Karpas-422 (cell line): Measurements from ENCODE around the gene AVEN. TPM values are rescaled to one million over a fixed set of nuclear protein-coding genes. Genes with fewer than 3 reads are reported as not detected.
"Not testable (repeated sequence)": the region's sequence is repeated elsewhere in the genome, so short reads cannot be mapped to it uniquely, and the experiment has no call there.

Experiments
- DNase-seq: peaks from one replicate; pipeline ENCODE4 v3.0.0-alpha.2; 2015
- H2AFZ ChIP-seq: fragments of 200-600 bp; sonication (generic); 2 replicates; pipeline ENCODE4 v1.6.1; 2014; ENCODE audit warnings: antibody characterized with exemption, low read length, mixed read lengths
- H3K27ac ChIP-seq: fragments of 200-600 bp; sonication (generic); 2 replicates; pipeline ENCODE4 v1.5.1; 2014; ENCODE audit warnings: mild to moderate bottlenecking, low read length, moderate library complexity
- H3K27me3 ChIP-seq: fragments of 200-600 bp; sonication (generic); 2 replicates; pipeline ENCODE4 v1.6.1; 2014; ENCODE audit warnings: low read length, mixed read lengths
- H3K36me3 ChIP-seq: fragments of 200-600 bp; sonication (generic); 2 replicates; pipeline ENCODE4 v1.6.1; 2014; ENCODE audit warnings: low read length, mixed read lengths; ENCODE audit not compliant: insufficient read depth
- H3K4me1 ChIP-seq: fragments of 200-600 bp; sonication (generic); 2 replicates; pipeline ENCODE4 v1.6.1; 2014; ENCODE audit warnings: mild to moderate bottlenecking, low read length, mixed read lengths
- H3K4me2 ChIP-seq: fragments of 200-600 bp; sonication (generic); 2 replicates; pipeline ENCODE4 v1.6.1; 2014; ENCODE audit warnings: low read length, low read depth, mild to moderate bottlenecking; ENCODE audit not compliant: poor library complexity, severe bottlenecking
- H3K4me3 ChIP-seq: fragments of 200-600 bp; sonication (generic); 2 replicates; pipeline ENCODE4 v1.5.1; 2014; ENCODE audit warnings: mild to moderate bottlenecking, antibody characterized with exemption, low read length, mixed read lengths
- H3K79me2 ChIP-seq: fragments of 200-600 bp; sonication (generic); 2 replicates; pipeline ENCODE4 v1.6.1; 2014; ENCODE audit warnings: mild to moderate bottlenecking, low read length, mixed read lengths
- H3K9ac ChIP-seq: fragments of 200-600 bp; sonication (generic); 2 replicates; pipeline ENCODE4 v1.6.0; 2014; ENCODE audit warnings: low read length
- H3K9me2 ChIP-seq: fragments of 200-600 bp; sonication (generic), shearing (Covaris generic); replicated peaks from 2 replicates; pipeline ENCODE4 v1.6.0; 2014; ENCODE audit warnings: mild to moderate bottlenecking, low read length, moderate library complexity; ENCODE audit not compliant: insufficient read depth
- H3K9me3 ChIP-seq: fragments of 300-700, 200-600 bp; sonication (generic); 2 replicates; pipeline ENCODE4 v1.6.1; 2014; ENCODE audit warnings: low read length, mixed read lengths
- H4K20me1 ChIP-seq: fragments of 200-600 bp; sonication (generic); 2 replicates; pipeline ENCODE4 v1.6.1; 2014; ENCODE audit warnings: mild to moderate bottlenecking, antibody characterized with exemption, low read length, low read depth; ENCODE audit not compliant: insufficient read depth
- total RNA-seq: library from RNA; depleted of rRNA; stranded (reverse); fragments of >200 nt; shearing (Covaris generic); gene quantifications from 2 replicates; pipeline ENCODE4 v1.2.3, GENCODE V29; 2014; ENCODE audit warnings: low replicate concordance

The AVEN gene
- total RNA-seq, 1 experiment from 2014 or later = 4.6 TPM

DNA sequence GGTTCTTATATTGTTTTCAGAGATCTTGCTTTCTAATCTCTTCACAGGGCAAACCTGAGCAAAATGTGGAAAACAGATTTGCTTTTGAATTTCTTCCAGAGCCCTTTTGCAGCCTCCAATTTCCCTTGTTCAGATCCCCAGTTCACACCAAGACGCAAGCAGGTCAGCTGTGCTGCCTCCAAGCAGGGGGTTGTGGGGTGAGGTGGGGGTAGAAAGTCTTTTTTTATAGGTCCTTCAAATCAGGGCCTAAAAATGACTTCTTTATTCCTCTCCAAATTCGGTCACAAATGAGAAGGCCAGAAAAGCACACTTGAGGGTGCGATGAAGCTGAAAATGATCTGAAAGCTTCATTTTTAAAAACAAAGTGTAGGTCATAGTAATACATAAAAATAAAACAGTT is 26.3 kb upstream of the AVEN start:
- H3K4me3 ChIP-seq = no peak overlapping the region
- no peaks in the 10 kb centered on the region for H3K9me2 ChIP-seq
- no peak overlapping the region for H3K4me2 ChIP-seq
- no peak overlapping the region for H3K27ac ChIP-seq
- no peaks in the 10 kb centered on the region for H3K27me3 ChIP-seq
- no peak overlapping the region for H3K9ac ChIP-seq
- H2AFZ ChIP-seq = no peak overlapping the region
- H3K4me1 ChIP-seq = peaks cover 4% of the 10 kb centered on the region; the same call in 1 of the 2 replicates
- no peaks in the 10 kb centered on the region for H4K20me1 ChIP-seq
- no peak for DNase-seq
- no peaks in the 10 kb centered on the region for H3K79me2 ChIP-seq
- no peaks in the 10 kb centered on the region for H3K36me3 ChIP-seq
- no peaks in the 10 kb centered on the region for H3K9me3 ChIP-seq

GRCh38 chr15:34064438-34064837 is 25.4 kb upstream of the AVEN start:
- H3K9me2 ChIP-seq = no peaks in the 10 kb centered on the region
- no peak overlapping the region for H3K9ac ChIP-seq
- no peaks in the 10 kb centered on the region for H3K9me3 ChIP-seq
- H3K27me3 ChIP-seq = no peaks in the 10 kb centered on the region
- no peak overlapping the region for H2AFZ ChIP-seq
- H3K4me1 ChIP-seq = peaks cover 4% of the 10 kb centered on the region; the same call in 1 of the 2 replicates
- H4K20me1 ChIP-seq = no peaks in the 10 kb centered on the region
- H3K4me3 ChIP-seq = no peak overlapping the region
- no peaks in the 10 kb centered on the region for H3K79me2 ChIP-seq
- DNase-seq = no peak
- no peak overlapping the region for H3K27ac ChIP-seq
- no peaks in the 10 kb centered on the region for H3K36me3 ChIP-seq
- no peak overlapping the region for H3K4me2 ChIP-seq

GRCh38 chr15:34059946-34060345 is 20.9 kb upstream of the AVEN start:
- Histone ChIP-seq H3K4me3 (no peak overlapping the region), H3K9ac (no peak overlapping the region), H3K27me3 (no peaks in the 10 kb centered on the region), H3K4me2 (no peak overlapping the region), H3K9me2 (no peaks in the 10 kb centered on the region), H3K36me3 (no peaks in the 10 kb centered on the region), H3K4me1 (peaks cover 4% of the 10 kb centered on the region; the same call in 1 of the 2 replicates), H3K9me3 (no peaks in the 10 kb centered on the region), H2AFZ (no peak overlapping the region), H4K20me1 (no peaks in the 10 kb centered on the region), H3K79me2 (no peaks in the 10 kb centered on the region), H3K27ac (no peak overlapping the region)
- DNase-seq = no peak

DNA sequence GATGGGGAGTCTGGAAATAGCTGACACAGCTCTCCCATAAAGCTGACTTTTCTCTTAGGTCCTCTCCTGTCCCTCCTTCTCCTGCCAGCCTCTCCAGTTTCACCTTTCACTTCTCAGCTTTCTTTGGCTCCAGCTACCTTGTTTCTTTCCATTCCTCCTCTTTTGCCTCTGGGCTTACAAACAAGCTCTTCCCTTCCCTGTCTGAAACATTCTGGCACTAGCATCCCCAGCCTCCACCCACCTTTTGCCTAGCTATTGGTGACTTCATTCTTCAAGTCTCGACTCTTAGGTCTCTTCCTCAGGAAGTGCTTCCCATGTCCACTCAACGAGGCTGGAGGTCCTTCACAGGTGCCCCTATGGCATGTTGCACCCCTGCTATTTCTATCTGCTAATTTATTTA is 20.5 kb upstream of the AVEN start:
- Histone ChIP-seq H2AFZ (no peak overlapping the region), H3K27me3 (no peaks in the 10 kb centered on the region)

GRCh38 chr15:34056911-34057310 is 17.9 kb upstream of the AVEN start:
- Histone ChIP-seq H3K79me2 (no peaks in the 10 kb centered on the region), H3K4me1 (peaks cover 4% of the 10 kb centered on the region; the same call in 1 of the 2 replicates), H4K20me1 (no peaks in the 10 kb centered on the region), H3K4me2 (no peak overlapping the region), H3K9ac (no peak overlapping the region), H2AFZ (no peak overlapping the region), H3K27ac (no peak overlapping the region), H3K27me3 (no peaks in the 10 kb centered on the region), H3K9me2 (no peaks in the 10 kb centered on the region), H3K36me3 (no peaks in the 10 kb centered on the region), H3K9me3 (no peaks in the 10 kb centered on the region), H3K4me3 (no peak overlapping the region)
- no peak for DNase-seq

More for the DNA sequence above, 20.5 kb upstream of the AVEN start:
- no peaks in the 10 kb centered on the region for H4K20me1 ChIP-seq
- no peak overlapping the region for H3K4me3 ChIP-seq
- no peaks in the 10 kb centered on the region for H3K9me2 ChIP-seq
- no peak overlapping the region for H3K4me2 ChIP-seq
- no peaks in the 10 kb centered on the region for H3K9me3 ChIP-seq
- no peak for DNase-seq
- H3K27ac ChIP-seq = no peak overlapping the region
- H3K79me2 ChIP-seq = no peaks in the 10 kb centered on the region
- no peaks in the 10 kb centered on the region for H3K36me3 ChIP-seq
- H3K9ac ChIP-seq = no peak overlapping the region
- H3K4me1 ChIP-seq = peaks cover 4% of the 10 kb centered on the region; the same call in 1 of the 2 replicates

- H2AFZ ChIP-seq = no peak overlapping the region
- H3K9me3 ChIP-seq = no peaks in the 10 kb centered on the region; the same call in 1 of the 2 replicates
- no peaks in the 10 kb centered on the region for H3K79me2 ChIP-seq
- H3K9me2 ChIP-seq = no peaks in the 10 kb centered on the region
- no peaks in the 10 kb centered on the region for H3K4me1 ChIP-seq
- H3K36me3 ChIP-seq = no peaks in the 10 kb centered on the region
- no peaks in the 10 kb centered on the region for H3K27me3 ChIP-seq
- no peak overlapping the region for H3K4me3 ChIP-seq
- DNase-seq = no peak
- no peaks in the 10 kb centered on the region for H4K20me1 ChIP-seq
- no peak overlapping the region for H3K9ac ChIP-seq
- H3K4me2 ChIP-seq = no peak overlapping the region
- H3K27ac ChIP-seq = no peak overlapping the region
These were observed 17.0 kb upstream of the AVEN start for GRCh38 chr15:34055868-34056595.

- no peak for DNase-seq
- no peaks in the 10 kb centered on the region for H4K20me1 ChIP-seq
- no peaks in the 10 kb centered on the region for H3K27me3 ChIP-seq
- no peak overlapping the region for H2AFZ ChIP-seq
- no peak overlapping the region for H3K4me3 ChIP-seq
- H3K9me3 ChIP-seq = no peaks in the 10 kb centered on the region; the same call in 1 of the 2 replicates
- H3K36me3 ChIP-seq = no peaks in the 10 kb centered on the region; the same call in 1 of the 2 replicates
- no peaks in the 10 kb centered on the region for H3K79me2 ChIP-seq
- no peaks in the 10 kb centered on the region for H3K4me1 ChIP-seq
- no peak overlapping the region for H3K4me2 ChIP-seq
- H3K27ac ChIP-seq = no peak overlapping the region
- no peak overlapping the region for H3K9ac ChIP-seq
- H3K9me2 ChIP-seq = no peaks in the 10 kb centered on the region
These were observed 15.2 kb upstream of the AVEN start for GRCh38 chr15:34054081-34054707.

DNA sequence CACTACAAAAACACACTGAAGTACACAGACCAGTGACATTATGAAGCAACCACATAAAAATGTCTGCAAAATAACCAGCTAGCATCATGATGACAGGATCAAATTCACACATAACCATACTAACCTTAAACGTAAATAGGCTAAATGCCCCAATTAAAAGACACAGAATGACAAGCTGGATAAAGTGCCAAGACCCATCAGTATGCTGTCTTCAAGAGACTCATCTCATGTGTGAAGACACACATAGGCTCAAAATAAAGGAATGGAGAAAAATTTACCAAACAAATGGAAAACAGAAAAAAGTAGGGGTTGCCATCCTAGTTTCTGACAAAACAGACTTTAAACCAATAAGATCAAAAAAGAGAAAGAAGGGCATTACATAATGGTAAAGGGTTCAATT is 11.4 kb upstream of the AVEN start:
- not testable (repeated sequence) for H4K20me1 ChIP-seq, H2AFZ ChIP-seq, H3K9me3 ChIP-seq, H3K4me3 ChIP-seq, H3K9ac ChIP-seq, H3K4me1 ChIP-seq, DNase-seq, H3K27ac ChIP-seq, H3K9me2 ChIP-seq, H3K4me2 ChIP-seq, H3K36me3 ChIP-seq, H3K27me3 ChIP-seq, H3K79me2 ChIP-seq
